Naive thymus-derived CD8-positive, alpha-beta T cell (primary cell): ENCODE results near the gene MORN3. TPM values are rescaled to one million over a fixed set of nuclear protein-coding genes. Genes with fewer than 3 reads are reported as not detected.
"Not testable (repeated sequence)": the region's sequence is repeated elsewhere in the genome, so short reads cannot be mapped to it uniquely, and the experiment has no call there.

Experiments
- ATAC-seq, 2 donors: fragments of 150-1000 bp; cut with Tn5 transposase in 1 of 2; sonication (Bioruptor Pico), chemical (Tn5 transposase) in 1 of 2; 1 replicate in 1 of 2; 2 replicates in 1 of 2; pipeline ENCODE4 v1.10.0; 2021; ENCODE audit warnings: mild to moderate bottlenecking in 2 of 2, moderate library complexity in 2 of 2
- POLR2A ChIA-PET: fragments of 350-600 bp; sonication (Branson Sonifier 250); formaldehyde crosslinking; loops from one replicate; lab custom pipeline; 2021; ENCODE audit warnings: antibody characterized with exemption; lab: Charles Lee
- DNase-seq, 10 donors: peaks; one replicate each; pipeline versions ENCODE4 v3.0.0 to v3.0.0-alpha.2; 2020 to 2022
- H3K27ac Mint-ChIP-seq, 10 donors: one replicate each; pipeline ENCODE4 v1.8.0; 2020 to 2022; ENCODE audit warnings: mild to moderate bottlenecking in 10 of 10, mixed read lengths in 10 of 10, moderate library complexity in 4 of 10, inconsistent platforms in 1 of 10
- H3K27me3 Mint-ChIP-seq, 5 donors: one replicate each; pipeline ENCODE4 v1.8.0; 2021 to 2022; ENCODE audit warnings: mixed read lengths in 5 of 5
- H3K36me3 Mint-ChIP-seq, 3 donors: one replicate each; pipeline ENCODE4 v1.8.0; 2020 to 2022; ENCODE audit warnings: mixed read lengths in 3 of 3, mild to moderate bottlenecking in 2 of 3, inconsistent platforms in 1 of 3
- H3K4me1 Mint-ChIP-seq, 4 donors: one replicate each; pipeline ENCODE4 v1.8.0; 2021 to 2022; ENCODE audit warnings: mixed read lengths in 4 of 4
- H3K4me3 Mint-ChIP-seq, 10 donors: one replicate each; pipeline ENCODE4 v1.8.0; 2020 to 2022; ENCODE audit warnings: mild to moderate bottlenecking in 10 of 10, mixed read lengths in 10 of 10, moderate library complexity in 6 of 10, inconsistent platforms in 1 of 10
- H3K9me3 Mint-ChIP-seq, 9 donors: one replicate each; pipeline ENCODE4 v1.8.0; 2020 to 2022; ENCODE audit warnings: mixed read lengths in 9 of 9, mild to moderate bottlenecking in 3 of 9, inconsistent platforms in 1 of 9, moderate library complexity in 1 of 9
- polyA plus RNA-seq, 3 donors: library from polyadenylated mRNA; unstranded; fragments of 300-500 nt; fragmentation: Illumina TruSeq; gene quantifications; one replicate each; pipeline ENCODE4 v1.2.3, GENCODE V29; 2021
- total RNA-seq, 8 experiments: library from RNA in 2 of 8; stranded (reverse) in 2 of 8; gene quantifications; one replicate each; pipeline ENCODE4 v1.2.3 and lab custom pipeline; 2021 to 2026

Gene MORN3
- total and polyA plus RNA-seq, 5 experiments from 2014 or later, result 1.1 to 14.0 (median 4.8) TPM

- H3K4me3 Mint-ChIP-seq, H3K9me3 Mint-ChIP-seq, H3K27me3 Mint-ChIP-seq, H3K36me3 Mint-ChIP-seq, ATAC-seq, H3K4me1 Mint-ChIP-seq, DNase-seq: not testable (repeated sequence)
- POLR2A ChIA-PET, result interaction anchor here (0.7 to 5.9 kb wide), 4 partner anchors 48 to 127 kb away, joined by 5 to 33 read pairs (median 6); partner anchors contain the start of gene ORAI1
- H3K27ac Mint-ChIP-seq, result peak overlapping the region in 3 of 10 donors; percentile 36 to 96 (median 59)
Measured at GRCh38 chr12:121679661-121680197, 10.3 kb upstream of the MORN3 start.

GRCh38 chr12:121678716-121679300 is 9.4 kb upstream of the MORN3 start:
- H3K27ac Mint-ChIP-seq, result peak overlapping the region in 7 of 10 donors; percentile 7 to 96 (median 59)
- H3K27me3 Mint-ChIP-seq, result no peaks in the 10 kb centered on the region
- H3K4me1 Mint-ChIP-seq, result peaks cover 4 to 10% (median 7%) of the 10 kb centered on the region in 4 donors
- ATAC-seq (no peak), DNase-seq (no peak)
- no peaks in the 10 kb centered on the region for H3K9me3 Mint-ChIP-seq
- peak overlapping the region in 1 of 10 donors; percentile 31 for H3K4me3 Mint-ChIP-seq
- no peaks in the 10 kb centered on the region for H3K36me3 Mint-ChIP-seq
- POLR2A ChIA-PET, result interaction anchor here (1.1 to 5.9 kb wide), 2 partner anchors 47 to 51 kb away, joined by 5 to 33 read pairs; partner anchors contain the start of gene ORAI1

- POLR2A ChIA-PET, result interaction anchor here (1.1 kb wide), 1 partner anchor 47 kb away, joined by 5 read pairs; no protein-coding TSS in a partner anchor
- Mint-ChIP-seq H3K27ac (peak overlapping the region in 2 of 10 donors; percentile 59 to 96), H3K36me3 (no peaks in the 10 kb centered on the region), H3K4me1 (peaks cover 8 to 13% (median 12%) of the 10 kb centered on the region in 4 donors), H3K4me3 (no peak overlapping the region), H3K9me3 (no peaks in the 10 kb centered on the region), H3K27me3 (no peaks in the 10 kb centered on the region)
- ATAC-seq, result no peak
- no peak for DNase-seq
Measured at GRCh38 chr12:121678305-121678704, 8.9 kb upstream of the MORN3 start.

GRCh38 chr12:121676190-121676589 is 6.7 kb upstream of the MORN3 start:
- Mint-ChIP-seq H3K27me3 (no peaks in the 10 kb centered on the region), H3K4me3 (no peak overlapping the region), H3K36me3 (no peaks in the 10 kb centered on the region), H3K4me1 (peaks cover 17 to 30% (median 26%) of the 10 kb centered on the region in 4 donors), H3K9me3 (no peaks in the 10 kb centered on the region), H3K27ac (peak overlapping the region in 9 of 10 donors; percentile 11 to 96 (median 33))
- DNase-seq (no peak), ATAC-seq (no peak)
- POLR2A ChIA-PET, result no interaction called here

GRCh38 chr12:121673013-121673511 is 3.6 kb upstream of the MORN3 start:
- Mint-ChIP-seq H3K36me3 (no peaks in the 10 kb centered on the region), H3K27ac (peak overlapping the region; percentile 91 to 100 (median 100)), H3K4me3 (peak overlapping the region; percentile 88 to 98 (median 97)), H3K9me3 (no peaks in the 10 kb centered on the region), H3K4me1 (peaks cover 12 to 36% (median 34%) of the 10 kb centered on the region in 4 donors), H3K27me3 (no peaks in the 10 kb centered on the region)
- POLR2A ChIA-PET, result interaction anchor here (0.9 to 10.2 kb wide), 16 partner anchors 8 to 142 kb away, joined by 3 to 291 read pairs (median 10); partner anchors contain the start of genes KDM2B and ORAI1
- ATAC-seq, result peak in 1 of 2 donors; percentile 0
- peak in 2 of 10 donors; percentile 19 to 65 for DNase-seq

DNA sequence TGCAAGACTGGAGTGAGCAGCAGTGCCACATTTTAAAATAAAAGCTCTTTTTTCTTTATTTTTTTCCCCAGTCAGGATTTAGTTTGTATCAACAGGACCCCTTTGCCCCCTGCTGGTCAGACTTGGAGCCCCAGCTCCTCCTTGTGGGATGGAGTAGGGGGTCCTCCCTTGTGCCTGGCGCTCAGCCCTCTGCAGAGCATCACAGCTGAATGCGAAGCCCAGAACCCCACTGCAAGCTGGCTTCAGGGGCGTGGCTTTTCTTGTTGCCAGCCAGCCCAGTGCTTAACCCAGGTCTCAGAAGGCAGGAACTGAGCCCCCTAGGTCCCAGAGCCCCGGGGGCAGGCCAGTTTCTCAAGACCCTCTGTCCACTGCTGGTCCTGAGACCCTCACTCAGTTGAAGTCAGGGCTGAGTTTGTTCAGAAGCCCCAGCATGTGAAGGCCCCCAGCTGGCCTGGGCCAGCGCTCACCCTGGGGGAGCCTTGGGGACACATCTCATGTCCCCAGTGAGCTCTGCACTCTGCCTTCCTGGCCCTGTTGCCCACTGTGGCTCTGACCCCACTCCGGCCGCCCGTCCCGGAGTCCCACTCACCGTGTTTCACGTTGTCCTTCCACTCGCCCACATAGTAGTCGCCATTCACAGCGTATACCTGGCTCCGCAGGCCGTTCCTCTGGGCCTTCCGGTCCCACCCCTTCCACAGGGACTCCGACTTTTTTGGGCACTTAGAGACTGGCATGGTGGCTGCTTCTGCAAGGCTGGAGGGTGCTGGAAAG is 519 bp downstream of the MORN3 start:
- H3K4me1 Mint-ChIP-seq, result peaks cover 24 to 64% (median 62%) of the 10 kb centered on the region in 4 donors
- H3K9me3 Mint-ChIP-seq, result no peaks in the 10 kb centered on the region
- H3K36me3 Mint-ChIP-seq, result peaks cover 0 to 2% (median 0%) of the 10 kb centered on the region in 3 donors
- H3K27me3 Mint-ChIP-seq, result no peaks in the 10 kb centered on the region
- DNase-seq (peak; percentile 46 to 85 (median 60)), ATAC-seq (no peak)
- peak overlapping the region in 9 of 10 donors; percentile 48 to 94 (median 85) for H3K27ac Mint-ChIP-seq
- POLR2A ChIA-PET, result interaction anchor here (0.6 to 10.2 kb wide), 14 partner anchors 10 to 177 kb away, joined by 3 to 291 read pairs (median 6); partner anchors contain the start of gene ORAI1
- H3K4me3 Mint-ChIP-seq, result peak overlapping the region in 7 of 10 donors; percentile 18 to 68 (median 45)

GRCh38 chr12:121666829-121667228 is 2.6 kb downstream of the MORN3 start:
- peaks cover 25 to 66% (median 56%) of the 10 kb centered on the region in 4 donors for H3K4me1 Mint-ChIP-seq
- ATAC-seq, H3K27me3 Mint-ChIP-seq, DNase-seq, H3K36me3 Mint-ChIP-seq, H3K9me3 Mint-ChIP-seq: not testable (repeated sequence)
- POLR2A ChIA-PET, result interaction anchor here (0.6 to 10.2 kb wide), 6 partner anchors 10 to 137 kb away, joined by 4 to 291 read pairs (median 5); partner anchors contain the start of gene ORAI1
- H3K27ac Mint-ChIP-seq, result peak overlapping the region; percentile 83 to 95 (median 92)
- peak overlapping the region in 6 of 10 donors; percentile 51 to 83 (median 76) for H3K4me3 Mint-ChIP-seq

DNA sequence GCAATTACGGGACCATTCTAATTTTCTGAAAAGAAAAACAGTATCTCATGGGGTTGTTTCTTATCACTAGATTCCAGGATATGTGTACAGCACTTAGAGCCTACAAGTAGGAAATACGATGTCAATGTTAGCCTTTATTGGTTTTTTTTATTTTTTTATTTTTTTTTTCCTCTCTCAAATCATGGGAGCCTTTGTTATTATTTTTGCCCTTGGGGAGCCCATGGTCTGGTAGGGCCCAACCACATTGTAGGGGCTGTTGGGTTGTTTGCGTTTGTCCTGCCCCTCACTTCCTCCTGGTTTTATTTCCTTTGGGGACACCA is 5.9 kb downstream of the MORN3 start:
- ATAC-seq (no peak), DNase-seq (no peak)
- Mint-ChIP-seq H3K36me3 (peaks cover 0 to 2% (median 0%) of the 10 kb centered on the region in 3 donors), H3K27me3 (no peaks in the 10 kb centered on the region), H3K9me3 (peaks cover 0 to 1% (median 0%) of the 10 kb centered on the region in 9 donors), H3K4me3 (peak overlapping the region; percentile 79 to 91 (median 89)), H3K27ac (peak overlapping the region; percentile 93 to 99 (median 96)), H3K4me1 (peaks cover 31 to 82% (median 68%) of the 10 kb centered on the region in 4 donors)
- POLR2A ChIA-PET, result interaction anchor here (0.8 to 10.2 kb wide), 5 partner anchors 9 to 69 kb away, joined by 3 to 291 read pairs (median 6); partner anchors contain the start of gene ORAI1

DNA sequence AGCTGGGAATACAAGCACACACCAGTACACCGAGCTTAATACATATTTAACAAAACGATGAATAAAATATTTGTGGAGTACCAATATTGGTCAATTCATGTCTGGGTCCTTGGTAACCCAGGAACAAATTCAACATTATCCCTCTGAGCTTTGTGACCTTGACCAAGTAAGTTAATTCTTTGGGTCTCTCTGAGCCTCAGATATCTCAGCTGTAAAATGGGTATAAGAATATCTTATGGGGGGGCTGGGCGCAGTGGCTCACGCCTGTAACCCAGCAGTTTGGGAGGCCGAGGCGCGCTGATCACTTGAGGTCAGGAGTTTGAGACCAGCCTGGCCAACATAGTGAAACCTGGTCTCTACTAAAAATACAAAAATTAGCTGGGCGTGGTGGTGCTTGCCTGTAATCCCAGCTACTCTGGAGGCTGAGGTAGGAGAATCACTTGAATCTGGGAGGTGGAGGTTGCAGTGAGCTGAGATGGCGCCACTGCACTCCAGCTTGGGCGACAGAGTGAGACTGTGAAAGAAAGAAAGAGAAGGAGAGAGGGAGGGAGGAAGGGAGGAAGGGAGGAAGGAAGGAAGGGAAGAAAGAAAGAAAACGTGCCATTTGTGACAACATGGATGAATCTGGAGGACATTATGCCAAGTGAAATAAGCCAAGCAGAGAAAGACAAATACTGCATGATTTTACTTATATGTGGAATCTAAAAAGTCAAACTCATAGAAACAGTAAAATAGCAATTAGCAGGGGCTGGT is 7.9 kb downstream of the MORN3 start:
- not testable (repeated sequence) for ATAC-seq, H3K27me3 Mint-ChIP-seq, H3K36me3 Mint-ChIP-seq, DNase-seq, H3K9me3 Mint-ChIP-seq
- H3K4me1 Mint-ChIP-seq, result peaks cover 35 to 91% (median 76%) of the 10 kb centered on the region in 4 donors
- H3K27ac Mint-ChIP-seq, result peak overlapping the region; percentile 78 to 99 (median 88)
- POLR2A ChIA-PET, result interaction anchor here (2.7 to 5.3 kb wide), 4 partner anchors 8 to 35 kb away, joined by 20 to 52 read pairs (median 21); partner anchors contain the start of genes MORN3 and ORAI1
- peak overlapping the region in 2 of 10 donors; percentile 4 to 36 for H3K4me3 Mint-ChIP-seq

- Mint-ChIP-seq H3K4me1 (peaks cover 26 to 71% (median 59%) of the 10 kb centered on the region in 4 donors), H3K27ac (peak overlapping the region; percentile 5 to 100 (median 98)), H3K4me3 (peak overlapping the region in 8 of 10 donors; percentile 27 to 94 (median 60)), H3K27me3 (no peaks in the 10 kb centered on the region), H3K36me3 (no peaks in the 10 kb centered on the region), H3K9me3 (peaks cover 0 to 1% (median 0%) of the 10 kb centered on the region in 9 donors)
- ATAC-seq (no peak), DNase-seq (no peak)
- POLR2A ChIA-PET, result interaction anchor here (0.6 to 6.1 kb wide), 10 partner anchors 9 to 273 kb away, joined by 3 to 59 read pairs (median 6); partner anchors contain the start of gene MORN3
Measured at GRCh38 chr12:121657305-121658008, 12.0 kb downstream of the MORN3 start.

DNA sequence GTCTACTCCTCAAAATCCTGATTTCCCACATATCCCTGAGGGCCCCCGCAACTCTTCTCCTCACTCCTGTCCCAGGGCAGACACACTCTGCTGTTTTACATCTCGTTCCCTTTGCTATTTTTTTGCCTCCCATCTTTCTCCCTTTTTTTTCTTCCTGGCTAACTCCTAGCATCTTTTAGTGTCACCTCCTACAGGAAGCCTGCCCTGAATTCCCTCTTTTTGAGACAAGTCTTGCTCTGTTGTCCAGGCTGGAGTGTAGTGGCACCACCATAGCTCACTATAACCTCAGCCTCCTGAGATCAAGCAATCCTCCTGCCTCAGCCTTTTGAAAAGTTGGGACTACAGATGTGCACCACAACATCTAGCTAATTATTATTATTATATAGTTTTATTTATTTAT is 13.3 kb downstream of the MORN3 start:
- no peak for DNase-seq
- peak overlapping the region in 8 of 10 donors; percentile 48 to 86 (median 75) for H3K27ac Mint-ChIP-seq
- no peaks in the 10 kb centered on the region for H3K27me3 Mint-ChIP-seq
- POLR2A ChIA-PET, result interaction anchor here (2.2 to 6.1 kb wide), 2 partner anchors 18 to 29 kb away, joined by 8 to 59 read pairs; no protein-coding TSS in a partner anchor
- H3K9me3 Mint-ChIP-seq, result peaks cover 0 to 1% (median 0%) of the 10 kb centered on the region in 9 donors
- ATAC-seq, result no peak
- H3K4me3 Mint-ChIP-seq, result no peak overlapping the region
- peaks cover 19 to 59% (median 52%) of the 10 kb centered on the region in 4 donors for H3K4me1 Mint-ChIP-seq
- H3K36me3 Mint-ChIP-seq, result no peaks in the 10 kb centered on the region
